ENCODE data around the gene CALN1.

CALN1 gene

DNA sequence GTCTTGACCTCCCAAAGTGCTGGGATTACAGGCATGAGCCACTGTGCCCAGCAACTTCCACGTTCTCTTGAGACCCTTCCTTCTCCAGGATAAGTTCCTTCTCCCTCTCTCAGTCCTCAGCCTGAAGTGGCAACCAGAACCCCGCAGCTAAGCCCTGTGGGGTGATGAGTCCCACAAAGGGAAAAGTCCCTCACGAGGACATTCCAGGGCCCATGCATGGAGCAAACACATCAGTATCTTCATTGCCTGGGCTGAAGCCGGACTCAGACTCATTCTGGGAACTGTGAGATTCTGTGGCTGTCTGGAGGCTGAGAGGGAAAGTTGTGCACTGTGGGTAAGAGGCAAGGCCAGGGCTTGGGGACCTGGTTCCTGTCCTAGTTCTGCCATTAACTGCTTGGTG lies 657.3 kb downstream of the CALN1 start:
- H3K9me3 ChIP-seq (ENCODE audit: insufficient read depth, low read length): no peaks in the 10 kb centered on the region
- H3K4me3 ChIP-seq (ENCODE audit: low read length): no peak overlapping the region
- no peak overlapping the region for H2AFZ ChIP-seq (ENCODE audit: low read depth, low read length)
- no peak overlapping the region for H3K9ac ChIP-seq (ENCODE audit: low read length)
- H3K4me1 ChIP-seq (ENCODE audit: low read length): no peaks in the 10 kb centered on the region
- no peak overlapping the region for H3K27ac ChIP-seq (ENCODE audit: low read length)
- H3K27me3 ChIP-seq (ENCODE audit: low read depth, low read length): no peaks in the 10 kb centered on the region
- H3K4me2 ChIP-seq (ENCODE audit: low read length): no peak overlapping the region
- H4K20me1 ChIP-seq (ENCODE audit: insufficient read depth, low read length): no peaks in the 10 kb centered on the region
- no peaks in the 10 kb centered on the region for H3K79me2 ChIP-seq (ENCODE audit: low read length)
- TF ChIP-seq CTCF (IDR thresholded peaks at IDR 0.05; ENCODE audit: low read depth, low read length) (no peak), EZH2phosphoT487 (IDR thresholded peaks at IDR 0.05; ENCODE audit: low read depth) (no peak)
- H3K36me3 ChIP-seq (replicated peaks; ENCODE audit: low read depth, low read length): no peaks in the 10 kb centered on the region

DNA sequence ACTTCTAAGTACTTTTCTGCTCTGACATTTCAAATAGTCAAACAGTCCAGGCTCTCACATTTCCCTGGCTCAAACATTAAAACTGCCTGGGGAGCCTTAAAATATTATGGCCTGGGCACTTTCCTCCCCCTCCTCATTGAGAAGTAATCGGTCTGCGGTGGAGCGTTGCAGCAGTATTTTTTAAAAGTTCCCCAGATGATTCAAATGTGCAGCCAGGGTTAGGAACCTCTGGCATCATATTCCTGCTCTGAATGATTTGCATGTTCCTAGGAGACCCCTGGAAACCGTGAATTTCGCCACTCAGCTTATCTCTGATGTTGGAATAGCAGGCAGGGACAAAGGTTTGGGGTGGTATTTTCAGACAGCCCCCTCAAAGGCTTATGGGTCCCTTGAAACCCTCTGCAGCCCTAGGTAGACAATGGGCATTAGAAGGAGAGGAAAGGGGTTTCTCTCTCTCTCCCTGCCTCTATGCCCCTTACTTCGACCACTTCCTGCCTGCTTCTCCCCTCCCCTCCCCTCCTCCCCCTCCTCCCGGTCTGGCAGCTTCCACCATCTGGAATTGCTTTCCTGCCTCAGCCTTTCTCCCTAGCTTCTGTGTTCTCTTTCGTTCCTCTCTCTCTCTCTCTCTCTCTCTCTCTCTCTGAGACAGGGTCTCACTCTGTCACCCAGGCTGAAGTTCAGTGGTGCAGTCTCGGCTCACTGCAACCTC lies 658.0 kb downstream of the CALN1 start:
- no peaks in the 10 kb centered on the region for H4K20me1 ChIP-seq (ENCODE audit: insufficient read depth, low read length)
- H3K4me2 ChIP-seq (ENCODE audit: low read length): no peak overlapping the region
- H2AFZ ChIP-seq (ENCODE audit: low read depth, low read length): no peak overlapping the region
- no peaks in the 10 kb centered on the region for H3K27me3 ChIP-seq (ENCODE audit: low read depth, low read length)
- no peaks in the 10 kb centered on the region for H3K4me1 ChIP-seq (ENCODE audit: low read length)
- H3K79me2 ChIP-seq (ENCODE audit: low read length): no peaks in the 10 kb centered on the region
- H3K4me3 ChIP-seq (ENCODE audit: low read length): no peak overlapping the region
- H3K36me3 ChIP-seq (replicated peaks; ENCODE audit: low read depth, low read length): no peaks in the 10 kb centered on the region
- no peaks in the 10 kb centered on the region for H3K9me3 ChIP-seq (ENCODE audit: insufficient read depth, low read length)
- TF ChIP-seq CTCF (IDR thresholded peaks at IDR 0.05; ENCODE audit: low read depth, low read length) (no peak), EZH2phosphoT487 (IDR thresholded peaks at IDR 0.05; ENCODE audit: low read depth) (no peak)
- H3K27ac ChIP-seq (ENCODE audit: low read length): no peak overlapping the region
- no peak overlapping the region for H3K9ac ChIP-seq (ENCODE audit: low read length)

DNA sequence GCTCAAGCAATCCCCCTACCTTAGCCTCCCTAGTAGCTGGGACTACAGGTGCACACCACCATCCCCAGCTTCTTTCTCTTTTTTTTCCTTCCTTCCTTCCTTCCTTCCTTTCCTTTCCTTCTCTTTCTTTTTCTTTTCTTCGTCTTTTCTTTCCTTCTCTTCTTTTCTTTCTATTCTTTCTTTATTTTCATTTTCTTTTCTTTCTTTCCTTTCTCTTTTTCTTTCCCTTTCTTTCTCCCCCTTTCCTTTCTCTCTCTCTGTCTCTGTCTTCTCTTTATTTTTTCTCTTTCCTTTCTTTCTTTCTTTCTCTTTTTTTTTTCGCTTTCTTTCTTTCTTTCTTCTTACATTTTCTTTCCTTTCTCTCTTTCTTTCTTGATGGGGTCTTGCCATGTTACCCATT lies 658.9 kb downstream of the CALN1 start:
- no peaks in the 10 kb centered on the region for H3K4me1 ChIP-seq (ENCODE audit: low read length)
- no peaks in the 10 kb centered on the region for H3K79me2 ChIP-seq (ENCODE audit: low read length)
- no peak overlapping the region for H2AFZ ChIP-seq (ENCODE audit: low read depth, low read length)
- no peak overlapping the region for H3K4me2 ChIP-seq (ENCODE audit: low read length)
- no peaks in the 10 kb centered on the region for H3K27me3 ChIP-seq (ENCODE audit: low read depth, low read length)
- no peaks in the 10 kb centered on the region for H4K20me1 ChIP-seq (ENCODE audit: insufficient read depth, low read length)
- no peak for TF ChIP-seq CTCF (IDR thresholded peaks at IDR 0.05; ENCODE audit: low read depth, low read length)
- no peak for TF ChIP-seq EZH2phosphoT487 (IDR thresholded peaks at IDR 0.05; ENCODE audit: low read depth)
- no peak overlapping the region for H3K4me3 ChIP-seq (ENCODE audit: low read length)
- H3K9ac ChIP-seq (ENCODE audit: low read length): no peak overlapping the region
- H3K9me3 ChIP-seq (ENCODE audit: insufficient read depth, low read length): no peaks in the 10 kb centered on the region
- H3K27ac ChIP-seq (ENCODE audit: low read length): no peak overlapping the region
- no peaks in the 10 kb centered on the region for H3K36me3 ChIP-seq (replicated peaks; ENCODE audit: low read depth, low read length)

- no peak overlapping the region for H3K27ac ChIP-seq (ENCODE audit: low read length)
- H3K79me2 ChIP-seq (ENCODE audit: low read length): no peaks in the 10 kb centered on the region
- H3K27me3 ChIP-seq (ENCODE audit: low read depth, low read length): no peaks in the 10 kb centered on the region
- no peak overlapping the region for H3K9ac ChIP-seq (ENCODE audit: low read length)
- no peaks in the 10 kb centered on the region for H4K20me1 ChIP-seq (ENCODE audit: insufficient read depth, low read length)
- no peaks in the 10 kb centered on the region for H3K9me3 ChIP-seq (ENCODE audit: insufficient read depth, low read length)
- TF ChIP-seq EZH2phosphoT487 (IDR thresholded peaks at IDR 0.05; ENCODE audit: low read depth): no peak
- TF ChIP-seq CTCF (IDR thresholded peaks at IDR 0.05; ENCODE audit: low read depth, low read length): no peak
- H3K4me2 ChIP-seq (ENCODE audit: low read length): no peak overlapping the region
- no peaks in the 10 kb centered on the region for H3K36me3 ChIP-seq (replicated peaks; ENCODE audit: low read depth, low read length)
- H2AFZ ChIP-seq (ENCODE audit: low read depth, low read length): no peak overlapping the region
- H3K4me1 ChIP-seq (ENCODE audit: low read length): no peaks in the 10 kb centered on the region
- no peak overlapping the region for H3K4me3 ChIP-seq (ENCODE audit: low read length)
These were observed 659.8 kb downstream of the CALN1 start for GRCh38 chr7:71752171-71752935.
